HUES48 (cell line): ENCODE measurements around the gene GDF3.
"Not testable (repeated sequence)": the region's sequence is repeated elsewhere in the genome, so short reads cannot be mapped to it uniquely, and the experiment has no call there.

ENCODE experiments used
- H3K27ac ChIP-seq: one replicate; pipeline ENCODE4 v1.7.0; 2013; ENCODE audit warnings: low read depth, low read length, inconsistent platforms
- H3K27me3 ChIP-seq: 2 replicates; pipeline ENCODE4 v1.6.1; 2013; ENCODE audit warnings: mild to moderate bottlenecking, low read length; ENCODE audit not compliant: control insufficient read depth, insufficient read depth
- H3K36me3 ChIP-seq: 2 replicates; pipeline ENCODE4 v1.6.1; 2013; ENCODE audit warnings: low read length; ENCODE audit not compliant: control insufficient read depth, insufficient read depth
- H3K4me1 ChIP-seq: 2 replicates; pipeline ENCODE4 v1.6.1; 2013; ENCODE audit warnings: mild to moderate bottlenecking, low read length; ENCODE audit not compliant: control insufficient read depth, insufficient read depth
- H3K4me3 ChIP-seq: 2 replicates; pipeline ENCODE4 v1.5.1; 2013; ENCODE audit warnings: mild to moderate bottlenecking, low read depth, low read length
- H3K9ac ChIP-seq: 2 replicates; pipeline ENCODE4 v1.6.1; 2013; ENCODE audit warnings: mild to moderate bottlenecking, low read depth, low read length, moderate library complexity
- H3K9me3 ChIP-seq: 2 replicates; pipeline ENCODE4 v1.6.1; 2013; ENCODE audit warnings: low read length; ENCODE audit not compliant: control insufficient read depth, insufficient read depth

The GDF3 gene

GRCh38 chr12:7667125-7667524 lies 28.4 kb downstream of the GDF3 start:
- Histone ChIP-seq H3K27me3 (no peaks in the 10 kb centered on the region), H3K4me1 (no peaks in the 10 kb centered on the region), H3K9ac (no peak overlapping the region)

GRCh38 chr12:7666595-7666994 lies 29.0 kb downstream of the GDF3 start:
- no peak overlapping the region for H3K9ac ChIP-seq
- H3K27me3 ChIP-seq = no peaks in the 10 kb centered on the region
- no peaks in the 10 kb centered on the region for H3K9me3 ChIP-seq
- H3K4me1 ChIP-seq = peaks cover 2% of the 10 kb centered on the region; the same call in 1 of the 2 replicates
- no peaks in the 10 kb centered on the region for H3K36me3 ChIP-seq
- H3K27ac ChIP-seq = no peak overlapping the region
- H3K4me3 ChIP-seq = no peak overlapping the region

More at GRCh38 chr12:7667125-7667524, 28.4 kb downstream of the GDF3 start:
- no peaks in the 10 kb centered on the region for H3K36me3 ChIP-seq
- H3K4me3 ChIP-seq = no peak overlapping the region
- no peak overlapping the region for H3K27ac ChIP-seq
- no peaks in the 10 kb centered on the region for H3K9me3 ChIP-seq

GRCh38 chr12:7661741-7662140 lies 33.8 kb downstream of the GDF3 start:
- Histone ChIP-seq H3K9me3 (no peaks in the 10 kb centered on the region), H3K9ac (no peak overlapping the region), H3K4me3 (no peak overlapping the region), H3K27ac (no peak overlapping the region), H3K27me3 (no peaks in the 10 kb centered on the region), H3K36me3 (no peaks in the 10 kb centered on the region), H3K4me1 (peaks cover 3% of the 10 kb centered on the region; the same call in 1 of the 2 replicates)

GRCh38 chr12:7656121-7656520 lies 39.5 kb downstream of the GDF3 start:
- H3K36me3 ChIP-seq = no peaks in the 10 kb centered on the region
- H3K27ac ChIP-seq = no peak overlapping the region
- no peaks in the 10 kb centered on the region for H3K9me3 ChIP-seq
- H3K27me3 ChIP-seq = no peaks in the 10 kb centered on the region
- no peak overlapping the region for H3K9ac ChIP-seq
- H3K4me3 ChIP-seq = no peak overlapping the region
- no peaks in the 10 kb centered on the region for H3K4me1 ChIP-seq

GRCh38 chr12:7650091-7650490 lies 45.5 kb downstream of the GDF3 start:
- Histone ChIP-seq H3K27ac (no peak overlapping the region), H3K9me3 (no peaks in the 10 kb centered on the region), H3K36me3 (no peaks in the 10 kb centered on the region), H3K4me3 (no peak overlapping the region), H3K27me3 (no peaks in the 10 kb centered on the region), H3K9ac (no peak overlapping the region), H3K4me1 (peaks cover 12% of the 10 kb centered on the region)

- no peaks in the 10 kb centered on the region for H3K27me3 ChIP-seq
- H3K36me3 ChIP-seq = no peaks in the 10 kb centered on the region
- no peak overlapping the region for H3K4me3 ChIP-seq
- H3K9ac ChIP-seq = no peak overlapping the region
- H3K27ac ChIP-seq = no peak overlapping the region
- H3K4me1 ChIP-seq = peaks cover 22% of the 10 kb centered on the region
- no peaks in the 10 kb centered on the region for H3K9me3 ChIP-seq
Observed at GRCh38 chr12:7647071-7647470, 48.5 kb downstream of the GDF3 start.

GRCh38 chr12:7646178-7646475 lies 49.4 kb downstream of the GDF3 start:
- no peaks in the 10 kb centered on the region for H3K36me3 ChIP-seq
- H3K4me3 ChIP-seq = no peak overlapping the region
- no peaks in the 10 kb centered on the region for H3K9me3 ChIP-seq
- H3K27me3 ChIP-seq = no peaks in the 10 kb centered on the region
- peaks cover 26% of the 10 kb centered on the region for H3K4me1 ChIP-seq
- no peak overlapping the region for H3K27ac ChIP-seq
- H3K9ac ChIP-seq = no peak overlapping the region

- H3K9me3 ChIP-seq = no peaks in the 10 kb centered on the region
- peak overlapping the region; percentile 13 for H3K27ac ChIP-seq
- H3K9ac ChIP-seq = no peak overlapping the region
- no peak overlapping the region for H3K4me3 ChIP-seq
- H3K36me3 ChIP-seq = no peaks in the 10 kb centered on the region
- no peaks in the 10 kb centered on the region for H3K27me3 ChIP-seq
- H3K4me1 ChIP-seq = peaks cover 26% of the 10 kb centered on the region
Observed at GRCh38 chr12:7645395-7646177, 50.0 kb downstream of the GDF3 start.

GRCh38 chr12:7642876-7643309 lies 52.7 kb downstream of the GDF3 start:
- Histone ChIP-seq H3K36me3 (no peaks in the 10 kb centered on the region), H3K4me1 (peaks cover 27% of the 10 kb centered on the region), H3K27me3 (no peaks in the 10 kb centered on the region), H3K27ac (no peak overlapping the region), H3K9ac (no peak overlapping the region), H3K9me3 (no peaks in the 10 kb centered on the region), H3K4me3 (no peak overlapping the region)

GRCh38 chr12:7642287-7642686 lies 53.3 kb downstream of the GDF3 start:
- Histone ChIP-seq H3K27me3 (no peaks in the 10 kb centered on the region), H3K4me1 (peaks cover 33% of the 10 kb centered on the region), H3K4me3 (no peak overlapping the region), H3K27ac (no peak overlapping the region), H3K9ac (no peak overlapping the region), H3K36me3 (no peaks in the 10 kb centered on the region), H3K9me3 (no peaks in the 10 kb centered on the region)

- not testable (repeated sequence) for H3K27me3 ChIP-seq, H3K4me3 ChIP-seq, H3K36me3 ChIP-seq, H3K27ac ChIP-seq, H3K9me3 ChIP-seq, H3K9ac ChIP-seq
- H3K4me1 ChIP-seq = peaks cover 21% of the 10 kb centered on the region
Observed at GRCh38 chr12:7640123-7640995, 55.2 kb downstream of the GDF3 start.
